Measurements from ENCODE around the gene PCYT1A.

The PCYT1A gene

DNA sequence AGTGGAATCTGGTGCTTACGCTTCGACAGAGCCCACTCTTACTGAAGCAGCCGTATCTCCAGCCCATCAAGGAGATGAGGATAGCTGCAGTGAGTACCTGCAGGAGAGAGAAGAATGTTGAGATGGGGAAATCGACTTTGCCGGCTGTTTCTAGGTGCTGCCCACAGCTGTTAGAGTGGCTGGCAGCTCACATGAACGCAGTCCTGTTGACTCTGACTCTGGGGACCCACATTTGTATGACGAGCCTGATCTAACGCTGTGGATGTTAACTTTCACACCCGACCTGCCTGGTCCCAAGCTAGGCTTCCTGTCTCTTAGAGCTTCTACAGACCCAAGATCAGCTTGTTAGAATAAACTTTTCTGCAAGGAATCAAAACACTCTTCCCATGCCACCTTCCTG lies 39.4 kb upstream of the PCYT1A start:
- H3K9ac ChIP-seq (ENCODE audit: low read length), result no peak overlapping the region
- H3K4me3 ChIP-seq (ENCODE audit: insufficient read depth, low read length, poor library complexity, severe bottlenecking), result no peak overlapping the region
- no peak overlapping the region for H3K4me2 ChIP-seq (ENCODE audit: low read depth, low read length, poor library complexity, severe bottlenecking)
- H3K9me2 ChIP-seq (replicated peaks; ENCODE audit: insufficient read depth, low read length), result no peaks in the 10 kb centered on the region
- no peak overlapping the region for H3K27ac ChIP-seq (ENCODE audit: low read depth, low read length)
- no peaks in the 10 kb centered on the region for H3F3A ChIP-seq (ENCODE audit: insufficient read depth)
- H2AFZ ChIP-seq (ENCODE audit: low read depth, low read length, severe bottlenecking), result no peak overlapping the region
- TF ChIP-seq, protein P1, sequence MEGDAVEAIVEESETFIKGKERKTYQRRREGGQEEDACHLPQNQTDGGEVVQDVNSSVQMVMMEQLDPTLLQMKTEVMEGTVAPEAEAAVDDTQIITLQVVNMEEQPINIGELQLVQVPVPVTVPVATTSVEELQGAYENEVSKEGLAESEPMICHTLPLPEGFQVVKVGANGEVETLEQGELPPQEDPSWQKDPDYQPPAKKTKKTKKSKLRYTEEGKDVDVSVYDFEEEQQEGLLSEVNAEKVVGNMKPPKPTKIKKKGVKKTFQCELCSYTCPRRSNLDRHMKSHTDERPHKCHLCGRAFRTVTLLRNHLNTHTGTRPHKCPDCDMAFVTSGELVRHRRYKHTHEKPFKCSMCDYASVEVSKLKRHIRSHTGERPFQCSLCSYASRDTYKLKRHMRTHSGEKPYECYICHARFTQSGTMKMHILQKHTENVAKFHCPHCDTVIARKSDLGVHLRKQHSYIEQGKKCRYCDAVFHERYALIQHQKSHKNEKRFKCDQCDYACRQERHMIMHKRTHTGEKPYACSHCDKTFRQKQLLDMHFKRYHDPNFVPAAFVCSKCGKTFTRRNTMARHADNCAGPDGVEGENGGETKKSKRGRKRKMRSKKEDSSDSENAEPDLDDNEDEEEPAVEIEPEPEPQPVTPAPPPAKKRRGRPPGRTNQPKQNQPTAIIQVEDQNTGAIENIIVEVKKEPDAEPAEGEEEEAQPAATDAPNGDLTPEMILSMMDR (IDR thresholded peaks at IDR 0.05; ENCODE audit: insufficient read depth, low read length, poor library complexity, severe bottlenecking), result no peak
- TF ChIP-seq EZH2phosphoT487 (conservative IDR thresholded peaks at IDR 0.05; ENCODE audit: low read length), result no peak
- no peaks in the 10 kb centered on the region for H3K27me3 ChIP-seq (ENCODE audit: low read length)
- H3K79me2 ChIP-seq (ENCODE audit: insufficient read depth, low read length), result no peaks in the 10 kb centered on the region
- H3K36me3 ChIP-seq (ENCODE audit: low read length), result no peaks in the 10 kb centered on the region
- no peaks in the 10 kb centered on the region for H3K9me3 ChIP-seq (ENCODE audit: insufficient read depth, low read length)
- H4K20me1 ChIP-seq (ENCODE audit: low read depth, low read length), result no peaks in the 10 kb centered on the region

DNA sequence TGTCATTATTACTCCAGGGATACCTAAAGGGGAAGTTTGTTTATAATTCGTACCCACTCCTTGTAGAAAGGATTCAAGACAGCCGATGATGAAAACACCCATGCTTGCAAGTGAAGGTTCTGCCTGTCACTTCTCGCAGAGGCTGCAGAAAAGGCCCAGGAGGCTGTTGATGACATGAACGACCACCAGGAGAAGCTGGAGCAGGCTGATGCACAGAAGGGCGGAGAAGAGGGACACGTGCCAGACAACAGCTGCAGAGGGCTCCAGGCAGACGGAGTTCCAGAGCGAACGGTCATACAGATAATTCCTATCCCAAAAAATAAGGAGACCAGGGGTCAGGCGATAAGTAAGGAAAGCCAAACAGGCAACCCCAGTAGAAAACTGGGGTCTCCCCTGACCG lies 36.2 kb upstream of the PCYT1A start:
- no peak for TF ChIP-seq EZH2phosphoT487 (conservative IDR thresholded peaks at IDR 0.05; ENCODE audit: low read length)
- TF ChIP-seq, protein P1 (IDR thresholded peaks at IDR 0.05; ENCODE audit: insufficient read depth, low read length, poor library complexity, severe bottlenecking), result no peak
- H3F3A ChIP-seq (ENCODE audit: insufficient read depth), result no peaks in the 10 kb centered on the region
- no peaks in the 10 kb centered on the region for H4K20me1 ChIP-seq (ENCODE audit: low read depth, low read length)
- H2AFZ ChIP-seq (ENCODE audit: low read depth, low read length, severe bottlenecking), result no peak overlapping the region
- no peaks in the 10 kb centered on the region for H3K9me3 ChIP-seq (ENCODE audit: insufficient read depth, low read length)
- H3K9me2 ChIP-seq (replicated peaks; ENCODE audit: insufficient read depth, low read length), result no peaks in the 10 kb centered on the region
- no peak overlapping the region for H3K9ac ChIP-seq (ENCODE audit: low read length)
- H3K36me3 ChIP-seq (ENCODE audit: low read length), result no peaks in the 10 kb centered on the region
- no peak overlapping the region for H3K27ac ChIP-seq (ENCODE audit: low read depth, low read length)
- no peak overlapping the region for H3K4me3 ChIP-seq (ENCODE audit: insufficient read depth, low read length, poor library complexity, severe bottlenecking)
- H3K27me3 ChIP-seq (ENCODE audit: low read length), result no peaks in the 10 kb centered on the region
- no peaks in the 10 kb centered on the region for H3K79me2 ChIP-seq (ENCODE audit: insufficient read depth, low read length)
- no peak overlapping the region for H3K4me2 ChIP-seq (ENCODE audit: low read depth, low read length, poor library complexity, severe bottlenecking)

DNA sequence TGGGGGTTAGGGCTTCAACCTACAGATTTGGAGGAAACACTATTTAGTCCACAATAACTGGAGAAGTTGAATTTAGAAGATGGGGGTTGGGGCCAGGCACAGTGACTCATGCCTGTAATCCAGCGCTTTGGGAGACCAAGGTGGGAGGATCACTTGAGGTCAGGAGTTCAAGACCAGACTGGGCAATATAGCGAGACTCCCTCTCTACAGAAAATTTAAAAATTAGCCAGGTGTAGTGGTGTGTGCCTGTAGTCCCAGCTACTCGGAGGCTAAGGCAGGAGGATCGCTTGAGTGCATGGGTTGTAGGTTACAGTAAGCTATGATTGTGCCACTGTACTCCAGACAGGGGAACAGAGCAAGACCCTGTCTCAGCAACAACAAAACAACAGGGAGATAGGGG lies 35.5 kb upstream of the PCYT1A start:
- Histone ChIP-seq H3K4me2 (ENCODE audit: low read depth, low read length, poor library complexity, severe bottlenecking) (no peak overlapping the region), H2AFZ (ENCODE audit: low read depth, low read length, severe bottlenecking) (no peak overlapping the region), H3K27ac (ENCODE audit: low read depth, low read length) (no peak overlapping the region), H4K20me1 (ENCODE audit: low read depth, low read length) (no peaks in the 10 kb centered on the region), H3K4me3 (ENCODE audit: insufficient read depth, low read length, poor library complexity, severe bottlenecking) (no peak overlapping the region), H3K9ac (ENCODE audit: low read length) (no peak overlapping the region), H3K9me2 (replicated peaks; ENCODE audit: insufficient read depth, low read length) (no peaks in the 10 kb centered on the region), H3K9me3 (ENCODE audit: insufficient read depth, low read length) (no peaks in the 10 kb centered on the region), H3K36me3 (ENCODE audit: low read length) (no peaks in the 10 kb centered on the region), H3K79me2 (ENCODE audit: insufficient read depth, low read length) (no peaks in the 10 kb centered on the region), H3F3A (ENCODE audit: insufficient read depth) (no peaks in the 10 kb centered on the region), H3K27me3 (ENCODE audit: low read length) (no peaks in the 10 kb centered on the region)
- TF ChIP-seq, protein P1 (IDR thresholded peaks at IDR 0.05; ENCODE audit: insufficient read depth, low read length, poor library complexity, severe bottlenecking), result no peak
- no peak for TF ChIP-seq EZH2phosphoT487 (conservative IDR thresholded peaks at IDR 0.05; ENCODE audit: low read length)
